DMS153 treated with DMSO at 0.1 percent for 48 hours (cell line): ENCODE results near the gene CCDC148.

ENCODE experiments used
- DNase-seq: peaks from one replicate; lab custom pipeline; 2025; ENCODE audit not compliant: unreplicated experiment; lab: John Stamatoyannopoulos, UW

Gene CCDC148

DNA sequence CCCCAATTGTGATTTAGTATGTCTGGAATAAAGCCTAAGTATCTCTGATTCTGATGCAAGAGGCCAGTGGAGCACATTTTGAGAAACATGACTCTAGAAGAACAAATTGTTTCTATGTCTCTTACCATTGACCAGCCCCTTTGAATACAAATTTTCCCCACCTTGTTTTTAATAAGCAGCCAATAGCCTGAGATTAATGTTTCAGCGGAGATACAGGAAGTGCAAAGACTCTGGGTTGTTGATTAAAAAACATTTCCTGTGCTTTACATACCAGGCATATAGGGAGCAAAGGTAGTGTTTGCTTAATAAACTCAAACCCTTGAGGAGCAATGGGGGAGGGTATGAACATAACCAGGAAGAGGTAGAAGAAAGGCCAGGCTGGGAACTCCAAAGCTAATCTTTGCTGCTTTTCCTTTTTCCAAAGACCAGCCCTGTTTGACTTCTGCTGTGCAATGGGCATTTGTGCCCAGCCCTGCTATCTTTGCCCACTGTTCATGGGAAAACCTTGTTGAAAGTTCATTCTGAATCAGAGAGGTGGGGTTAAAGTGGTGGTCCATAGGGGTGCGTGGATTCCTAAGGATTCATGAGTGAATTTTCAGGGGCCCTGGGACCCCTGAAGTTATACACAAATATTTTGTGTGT lies 325.6 kb downstream of the CCDC148 start:
- DNase-seq: no peak

DNA sequence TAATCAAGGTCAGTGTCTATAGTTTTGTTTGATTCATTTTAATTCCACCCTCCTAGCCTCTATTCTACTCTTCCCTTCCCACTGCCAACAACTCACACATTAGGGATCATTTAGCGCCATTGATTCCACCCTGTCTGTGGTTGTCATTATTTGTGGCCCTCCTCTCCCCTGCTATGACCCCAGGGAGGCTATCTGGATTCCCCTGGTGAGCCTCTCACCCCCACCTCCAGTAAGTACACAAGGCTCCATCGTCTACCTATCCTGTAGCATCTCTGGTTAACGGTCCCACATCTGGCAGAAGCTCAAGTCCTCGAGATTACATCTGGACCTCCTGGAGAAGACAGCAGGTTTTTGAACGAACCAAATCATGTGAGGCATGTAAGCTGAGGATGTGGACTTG lies 327.5 kb downstream of the CCDC148 start:
- DNase-seq: no peak

DNA sequence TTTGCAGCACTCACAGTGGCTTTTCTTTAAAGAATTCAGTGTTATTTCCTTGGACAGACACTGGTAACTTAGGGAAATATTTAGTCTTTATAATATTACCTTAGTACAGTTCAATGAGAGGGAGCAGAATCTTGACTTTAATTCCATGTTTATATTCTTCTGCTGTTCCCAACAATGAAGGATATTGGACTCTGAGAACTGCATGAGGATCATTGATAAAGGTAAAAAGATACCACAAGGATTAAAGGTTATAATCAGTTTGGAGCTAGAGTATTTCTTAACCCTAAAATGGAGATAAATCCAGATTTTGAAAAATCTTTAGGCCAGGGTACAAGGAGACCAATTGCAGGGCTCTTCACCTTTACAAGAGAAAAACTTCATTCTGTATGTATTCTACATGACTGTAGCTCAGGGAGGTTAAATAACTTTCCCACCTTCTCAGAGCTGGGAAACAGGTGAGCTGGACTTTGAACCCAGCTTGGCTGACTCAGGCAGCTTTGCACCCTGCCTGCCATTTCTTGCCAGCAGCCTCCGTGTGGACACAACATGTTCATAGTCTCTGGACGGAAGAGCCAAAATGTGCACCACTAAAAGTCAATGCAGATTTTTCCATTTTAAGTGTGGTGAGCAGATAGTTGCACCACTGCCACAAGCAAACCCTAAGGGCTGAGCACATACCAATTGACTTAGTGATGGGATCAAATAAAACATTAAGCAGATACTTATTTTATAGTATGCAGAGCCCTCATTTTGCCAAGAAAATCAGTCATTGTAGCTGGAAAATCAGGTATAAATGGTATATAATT lies 328.2 kb downstream of the CCDC148 start:
- no peak for DNase-seq

DNA sequence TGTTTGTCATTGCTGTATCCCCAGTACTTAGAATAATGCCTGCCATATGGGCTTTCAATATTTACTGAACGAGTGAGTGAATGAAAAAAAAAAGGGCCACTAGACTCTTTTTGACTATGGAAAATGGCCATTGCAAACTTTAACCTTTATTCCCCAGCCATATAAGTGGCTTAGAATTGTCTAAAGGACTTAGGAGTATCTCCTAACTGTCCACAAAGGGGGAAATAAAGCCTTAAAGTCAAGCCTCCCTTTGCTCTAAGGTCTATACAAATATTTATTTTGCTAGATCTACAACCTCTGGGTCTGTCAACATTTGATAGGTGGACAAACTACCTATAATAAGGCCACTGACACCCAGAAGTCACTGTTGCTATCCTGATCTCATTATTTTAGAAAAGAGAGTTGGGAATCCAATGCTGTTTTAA lies 329.2 kb downstream of the CCDC148 start:
- DNase-seq: no peak

DNA sequence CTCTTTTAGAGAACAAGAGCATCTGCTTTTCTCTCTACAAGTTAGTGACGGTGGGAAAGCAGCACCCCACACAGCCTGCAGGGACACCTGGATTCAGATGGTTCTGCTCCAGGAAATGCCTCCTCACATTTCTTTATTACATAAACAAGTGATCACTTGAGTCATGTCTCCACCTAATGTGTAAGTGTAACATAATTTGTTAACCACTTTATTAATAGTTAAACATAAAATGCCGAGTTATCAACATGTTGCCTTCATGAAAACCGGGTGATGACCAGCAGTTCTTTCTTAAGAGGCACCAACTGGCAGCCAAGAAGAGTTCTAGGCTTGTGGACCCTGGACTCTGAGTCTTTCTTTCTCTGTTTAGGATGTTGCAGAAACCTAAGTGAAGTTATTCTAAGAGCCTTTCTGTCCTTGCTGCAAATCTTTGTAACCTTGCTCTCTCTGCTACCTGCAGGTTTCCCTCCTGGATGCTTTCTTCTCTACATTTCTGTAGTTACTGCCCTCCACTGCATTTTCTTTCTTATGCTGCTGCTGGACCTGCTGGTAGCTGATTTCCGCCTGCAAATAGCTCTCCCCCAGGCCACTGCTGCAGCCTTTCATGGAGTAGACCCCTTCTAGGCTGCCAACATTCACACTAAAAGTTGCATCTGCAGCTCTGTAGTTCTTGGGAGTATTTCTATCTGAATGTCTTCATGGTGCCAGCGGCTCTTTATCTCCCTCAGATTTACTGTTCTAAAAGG lies 330.6 kb downstream of the CCDC148 start:
- DNase-seq: no peak

DNA sequence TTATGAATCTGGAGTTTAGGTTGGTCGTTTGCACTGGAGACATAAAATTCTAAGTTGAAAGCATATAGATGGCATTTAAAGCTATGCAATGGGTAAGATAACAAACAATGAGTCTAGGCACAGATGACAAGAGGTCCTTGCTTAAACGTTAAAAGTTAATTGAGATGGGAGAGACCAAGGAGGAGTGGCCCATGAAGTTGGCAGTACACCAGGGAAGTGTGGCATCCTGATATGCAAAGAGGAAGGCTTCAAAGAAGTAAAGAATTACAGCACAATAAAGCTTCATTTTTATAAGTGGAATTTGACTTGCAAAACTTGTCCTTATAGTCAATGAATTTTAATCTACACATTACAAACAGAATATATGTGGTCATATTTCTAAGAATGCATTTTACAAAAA lies 331.7 kb downstream of the CCDC148 start:
- no peak for DNase-seq
